Measurements from ENCODE around the gene ZDHHC7. TPM values are rescaled to one million over a fixed set of nuclear protein-coding genes. Genes with fewer than 3 reads are reported as not detected.
A peak's percentile ranks its signal among the peaks of the same experiment; 100 is the strongest.

ZDHHC7 gene
- total and polyA plus RNA-seq, 9 of the 15 experiments (the other 6 are each of a cell fraction or from before 2014, with no cell fraction given), result 1.7 to 49.7 (median 37.4) TPM

DNA sequence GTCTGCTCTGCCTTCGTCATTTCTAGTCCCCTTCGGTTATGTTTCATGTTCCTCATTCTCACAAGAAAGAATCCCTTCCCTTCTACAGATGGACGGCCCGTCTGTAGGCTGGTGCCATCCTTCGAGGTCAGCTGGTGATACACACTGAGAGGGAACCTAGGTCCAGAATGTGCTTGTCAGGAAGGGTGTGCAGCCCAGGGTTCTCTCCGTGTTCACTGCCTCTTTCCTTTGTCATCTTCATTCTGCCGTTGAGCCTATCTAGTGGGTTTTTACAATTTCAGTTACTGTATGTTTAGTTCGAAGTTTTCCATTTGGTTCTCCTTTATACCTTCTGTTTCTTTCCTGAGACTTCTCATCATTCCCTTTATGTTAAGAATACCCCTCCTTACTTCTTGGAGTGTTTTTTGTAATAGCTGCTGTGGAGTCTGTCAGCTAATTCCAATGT is 35.2 kb upstream of the ZDHHC7 start (continued):
- TF ChIP-seq MECOM (CRISPR knock-in tag; IDR thresholded peaks at IDR 0.05) (0 out of 2 replicates have a peak, but pooled peaks have one; percentile 38), OTX1 (CRISPR knock-in tag; IDR thresholded peaks at IDR 0.05) (0 out of 2 replicates have a peak, but pooled peaks have one; percentile 23), TBP (optimal IDR thresholded peaks at IDR 0.05; ENCODE audit: low read depth, low read length) (peak; percentile 11), ZNF121 (CRISPR knock-in tag; conservative IDR thresholded peaks at IDR 0.05) (no peak), MED1 (CRISPR knock-in tag; IDR thresholded peaks at IDR 0.05; ENCODE audit: borderline replicate concordance) (no peak), ETV1 (tag; conservative IDR thresholded peaks at IDR 0.05; ENCODE audit: low read depth) (no peak), BRD4 (IDR thresholded peaks at IDR 0.05) (0 out of 2 replicates have a peak, but pooled peaks have one; percentile 5), NR4A1 (CRISPR knock-in tag; IDR thresholded peaks at IDR 0.05) (0 out of 2 replicates have a peak, but pooled peaks have one; percentile 69), NR4A1 (tag; IDR thresholded peaks at IDR 0.05) (no peak), ZBTB9 (CRISPR knock-in tag; IDR thresholded peaks at IDR 0.05) (peak; percentile 31; the same call in 1 of the 2 replicates), HBP1 (CRISPR knock-in tag; IDR thresholded peaks at IDR 0.05) (peak; percentile 71; the same call in 1 of the 2 replicates), HDGF (IDR thresholded peaks at IDR 0.05) (peak; percentile 74), CHD4 (IDR thresholded peaks at IDR 0.05; ENCODE audit: insufficient read depth, insufficient replicate concordance, low read depth, low read length, poor library complexity, severe bottlenecking) (peak; percentile 1), SMARCB1 (IDR thresholded peaks at IDR 0.05; ENCODE audit: insufficient read length, low read depth) (peak; percentile 62), TAL1 (IDR thresholded peaks at IDR 0.05) (peak; percentile 17), SP1 (CRISPR knock-in tag; IDR thresholded peaks at IDR 0.05) (no peak), SMAD4 (CRISPR knock-in tag; conservative IDR thresholded peaks at IDR 0.05) (0 out of 2 replicates have a peak, but pooled peaks have one; percentile 32), FOXA3 (CRISPR knock-in tag; conservative IDR thresholded peaks at IDR 0.05 in 1 of 2, IDR thresholded peaks at IDR 0.05 in 1 of 2) (peak in 1 of 2 experiments; percentile 3; a peak in 1 of 4 replicates)
- TF ChIP-seq, protein P1, sequence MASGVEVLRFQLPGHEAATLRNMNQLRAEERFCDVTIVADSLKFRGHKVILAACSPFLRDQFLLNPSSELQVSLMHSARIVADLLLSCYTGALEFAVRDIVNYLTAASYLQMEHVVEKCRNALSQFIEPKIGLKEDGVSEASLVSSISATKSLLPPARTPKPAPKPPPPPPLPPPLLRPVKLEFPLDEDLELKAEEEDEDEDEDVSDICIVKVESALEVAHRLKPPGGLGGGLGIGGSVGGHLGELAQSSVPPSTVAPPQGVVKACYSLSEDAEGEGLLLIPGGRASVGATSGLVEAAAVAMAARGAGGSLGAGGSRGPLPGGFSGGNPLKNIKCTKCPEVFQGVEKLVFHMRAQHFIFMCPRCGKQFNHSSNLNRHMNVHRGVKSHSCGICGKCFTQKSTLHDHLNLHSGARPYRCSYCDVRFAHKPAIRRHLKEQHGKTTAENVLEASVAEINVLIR (CRISPR knock-in tag; IDR thresholded peaks at IDR 0.05), result 0 out of 2 replicates have a peak, but pooled peaks have one; percentile 10
- TF ChIP-seq, protein P2, sequence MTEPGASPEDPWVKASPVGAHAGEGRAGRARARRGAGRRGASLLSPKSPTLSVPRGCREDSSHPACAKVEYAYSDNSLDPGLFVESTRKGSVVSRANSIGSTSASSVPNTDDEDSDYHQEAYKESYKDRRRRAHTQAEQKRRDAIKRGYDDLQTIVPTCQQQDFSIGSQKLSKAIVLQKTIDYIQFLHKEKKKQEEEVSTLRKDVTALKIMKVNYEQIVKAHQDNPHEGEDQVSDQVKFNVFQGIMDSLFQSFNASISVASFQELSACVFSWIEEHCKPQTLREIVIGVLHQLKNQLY (CRISPR knock-in tag; conservative IDR thresholded peaks at IDR 0.05), result 0 out of 4 replicates have a peak, but pooled peaks of 1 of the 2 experiments have one; percentile 26
- TF ChIP-seq, protein P3, sequence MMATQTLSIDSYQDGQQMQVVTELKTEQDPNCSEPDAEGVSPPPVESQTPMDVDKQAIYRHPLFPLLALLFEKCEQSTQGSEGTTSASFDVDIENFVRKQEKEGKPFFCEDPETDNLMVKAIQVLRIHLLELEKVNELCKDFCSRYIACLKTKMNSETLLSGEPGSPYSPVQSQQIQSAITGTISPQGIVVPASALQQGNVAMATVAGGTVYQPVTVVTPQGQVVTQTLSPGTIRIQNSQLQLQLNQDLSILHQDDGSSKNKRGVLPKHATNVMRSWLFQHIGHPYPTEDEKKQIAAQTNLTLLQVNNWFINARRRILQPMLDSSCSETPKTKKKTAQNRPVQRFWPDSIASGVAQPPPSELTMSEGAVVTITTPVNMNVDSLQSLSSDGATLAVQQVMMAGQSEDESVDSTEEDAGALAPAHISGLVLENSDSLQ (IDR thresholded peaks at IDR 0.05), result peak; percentile 3; the same call in 1 of the 2 replicates
- TF ChIP-seq, protein P4, sequence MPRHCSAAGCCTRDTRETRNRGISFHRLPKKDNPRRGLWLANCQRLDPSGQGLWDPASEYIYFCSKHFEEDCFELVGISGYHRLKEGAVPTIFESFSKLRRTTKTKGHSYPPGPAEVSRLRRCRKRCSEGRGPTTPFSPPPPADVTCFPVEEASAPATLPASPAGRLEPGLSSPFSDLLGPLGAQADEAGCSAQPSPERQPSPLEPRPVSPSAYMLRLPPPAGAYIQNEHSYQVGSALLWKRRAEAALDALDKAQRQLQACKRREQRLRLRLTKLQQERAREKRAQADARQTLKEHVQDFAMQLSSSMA (CRISPR knock-in tag; IDR thresholded peaks at IDR 0.05), result 0 out of 2 replicates have a peak, but pooled peaks have one; percentile 34

All from K562 (cell line).